HG02798 (cell line): ENCODE measurements around the gene TPMT.
"Not testable (repeated sequence)": the region's sequence is repeated elsewhere in the genome, so short reads cannot be mapped to it uniquely, and the experiment has no call there.

Experiments
- ATAC-seq: cut with Tn5 transposase; IDR thresholded peaks from one replicate; pipeline ENCODE4 v1.9.1; 2021; ENCODE audit warnings: mild to moderate bottlenecking; ENCODE audit not compliant: unreplicated experiment, poor library complexity

Gene TPMT

DNA sequence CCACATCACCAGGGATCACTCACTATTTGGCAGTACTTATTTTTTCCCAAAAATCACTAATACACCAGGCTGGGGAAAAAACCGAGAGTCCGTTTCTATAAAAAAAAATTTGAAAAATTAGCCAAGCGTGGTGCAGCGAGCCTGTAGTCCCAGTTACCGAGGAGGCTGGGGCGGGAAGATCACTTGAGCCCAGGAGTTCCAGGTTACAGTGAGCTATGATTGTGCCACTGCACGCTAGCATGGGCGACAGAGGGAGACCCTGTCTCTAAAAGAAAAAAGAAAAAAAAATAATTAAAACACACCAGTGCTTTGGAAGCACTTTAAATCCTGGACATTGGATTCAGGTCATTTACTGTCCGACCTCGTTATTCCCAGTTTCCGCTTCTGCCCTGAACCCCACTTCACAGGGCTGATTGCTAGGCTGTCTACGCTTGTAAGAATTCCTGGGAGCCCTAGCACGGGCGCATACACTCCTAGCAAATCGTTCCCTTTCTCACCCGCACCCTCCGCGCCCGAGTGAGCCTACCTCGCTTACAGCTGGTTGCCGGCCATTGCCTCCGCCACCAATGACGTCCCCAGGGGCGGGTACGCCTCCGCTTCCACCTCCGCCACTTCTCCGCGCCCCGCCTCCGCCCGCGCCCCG is at the start of gene TPMT:
TSS of gene TPMT (minus strand) at position 571 of the 643 bp plus-strand sequence. CDS start 5,950 bp downstream, outside the sequence.
- ATAC-seq, result peak; percentile 62

DNA sequence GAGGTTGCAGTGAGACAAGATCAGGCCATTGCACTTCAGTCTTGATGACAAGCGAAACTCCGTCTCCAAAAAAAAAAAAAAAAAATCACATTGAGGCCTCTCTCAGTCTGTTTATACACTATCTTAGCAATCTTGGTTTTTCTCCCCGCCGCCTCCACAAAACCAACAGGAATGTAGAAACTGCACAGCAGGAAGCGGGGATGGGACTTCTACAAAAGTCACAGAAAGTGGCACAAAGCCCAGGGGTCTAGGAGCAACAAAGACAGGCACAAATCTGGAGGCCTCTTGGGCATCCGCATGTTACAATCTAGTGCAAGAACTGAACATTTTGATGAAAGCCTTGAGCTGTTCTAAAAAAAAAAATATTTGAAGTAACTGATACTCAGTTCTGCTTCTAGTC is 48.9 kb upstream of the TPMT start:
- ATAC-seq, result no peak

DNA sequence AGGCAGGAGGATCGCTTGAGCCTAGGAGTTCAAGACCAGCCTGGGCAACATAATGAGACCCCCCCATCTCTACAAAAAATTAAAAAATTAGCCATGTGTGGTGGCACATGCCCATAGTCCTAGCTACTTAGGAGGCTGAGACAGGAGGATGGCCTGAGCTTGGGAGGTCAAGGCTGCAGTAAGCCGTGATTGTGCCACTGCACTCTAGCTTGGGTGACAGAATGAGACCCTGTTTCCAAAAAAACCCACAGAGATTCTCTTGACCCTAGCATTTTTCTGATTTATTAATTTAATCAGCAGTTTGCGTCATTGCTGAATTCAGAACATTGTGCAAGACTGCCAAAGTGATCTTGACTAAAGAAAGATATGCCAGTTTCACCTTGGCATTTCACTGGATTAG is 37.1 kb upstream of the TPMT start:
- no peak for ATAC-seq

DNA sequence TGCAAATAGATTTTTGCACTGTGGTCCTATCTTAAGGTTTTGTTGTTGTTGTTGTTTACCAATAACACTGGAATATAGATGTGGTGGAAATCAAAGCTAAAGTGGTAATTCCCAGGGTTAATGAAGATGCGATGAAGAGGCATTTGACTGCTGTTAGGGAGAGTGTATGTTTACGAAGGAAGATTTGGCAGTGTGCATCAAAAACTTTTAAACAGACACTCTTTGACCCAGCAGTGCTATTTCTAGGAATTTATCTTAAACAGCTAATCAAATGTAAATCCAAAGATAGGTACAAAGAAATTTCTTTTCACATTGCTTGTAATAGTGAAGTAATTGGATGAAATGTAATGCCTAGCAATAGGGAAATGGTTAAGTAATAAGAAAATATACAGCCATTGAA is 34.3 kb upstream of the TPMT start:
- no peak for ATAC-seq

- no peak for ATAC-seq
Observed at GRCh38 chr6:18187701-18188100, 32.8 kb upstream of the TPMT start.

GRCh38 chr6:18186540-18187250 is 31.8 kb upstream of the TPMT start:
- no peak for ATAC-seq

DNA sequence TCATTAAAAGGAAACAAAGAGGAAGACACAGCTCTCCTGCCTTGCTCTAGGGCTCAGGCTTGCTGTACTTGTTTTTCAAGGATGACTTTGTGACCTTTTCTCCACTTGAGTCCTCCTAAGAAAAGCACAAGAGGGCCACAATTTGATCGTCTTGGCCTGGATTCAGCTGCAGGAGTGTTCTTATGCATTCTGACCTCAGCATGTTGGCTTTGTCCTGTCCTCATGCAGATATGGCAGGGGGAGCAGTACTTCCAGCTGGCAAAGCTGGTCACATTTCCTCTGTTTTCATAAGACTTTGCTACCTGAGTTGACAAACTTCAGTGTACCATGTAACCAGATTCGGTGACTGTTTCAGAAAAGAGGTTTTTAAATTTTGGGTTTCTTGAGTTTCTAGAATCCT is 31.2 kb upstream of the TPMT start:
- ATAC-seq, result no peak

GRCh38 chr6:18185624-18186023 is 30.7 kb upstream of the TPMT start:
- ATAC-seq, result no peak

- no peak for ATAC-seq
Observed at GRCh38 chr6:18183766-18184165, 28.9 kb upstream of the TPMT start.

- ATAC-seq, result no peak
Observed at GRCh38 chr6:18182568-18182967, 27.7 kb upstream of the TPMT start.

DNA sequence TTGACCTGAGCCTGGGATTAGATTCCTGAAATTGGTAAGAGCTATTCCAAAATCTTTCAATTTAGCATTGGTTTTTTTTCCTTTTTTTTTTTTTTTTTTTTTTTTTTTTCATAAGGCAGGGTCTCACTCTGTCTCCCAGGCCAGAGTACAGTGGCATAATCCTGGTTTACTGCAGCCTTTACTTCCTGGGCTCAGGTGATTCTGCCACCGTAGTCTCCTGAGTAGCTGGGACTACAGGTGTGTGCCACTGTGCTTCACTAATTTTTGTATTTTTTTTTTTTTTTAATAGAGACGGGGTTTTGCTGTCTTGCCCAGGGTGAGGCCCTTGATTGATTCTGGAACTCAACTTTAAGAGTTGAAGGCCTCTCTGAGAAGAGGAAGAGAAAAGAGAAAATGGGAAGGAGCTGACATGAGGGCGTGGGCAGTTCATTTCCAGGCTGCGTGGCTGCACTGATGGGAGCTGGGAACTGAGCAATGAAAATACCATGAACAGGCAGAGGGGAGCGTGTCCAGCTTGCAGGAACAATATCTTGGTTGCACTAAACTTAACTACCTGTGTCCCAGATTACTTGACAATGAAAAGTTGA is 25.0 kb upstream of the TPMT start:
- no peak for ATAC-seq

- ATAC-seq, result no peak
Observed at GRCh38 chr6:18178960-18179615, 24.2 kb upstream of the TPMT start.

- ATAC-seq, result no peak
Observed at GRCh38 chr6:18177286-18177965, 22.5 kb upstream of the TPMT start.

DNA sequence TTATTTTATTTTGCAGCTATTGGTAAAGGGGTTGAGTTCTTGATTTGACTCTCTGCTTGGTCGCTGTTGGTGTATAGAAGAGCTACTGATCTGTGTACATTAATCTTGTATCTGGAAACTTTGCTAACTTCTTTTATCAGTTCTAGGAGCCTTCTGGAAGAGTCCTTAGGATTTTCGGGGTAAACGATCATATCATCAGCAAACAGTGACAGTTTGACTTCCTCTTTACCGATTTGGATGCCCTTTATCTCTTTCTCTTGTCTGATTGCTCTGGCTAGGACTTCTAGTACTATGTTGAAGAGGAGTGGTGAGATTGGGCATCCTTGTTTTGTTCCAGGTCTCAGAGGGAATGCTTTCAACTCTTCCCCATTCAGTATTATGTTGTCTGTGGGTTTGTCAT is 21.3 kb upstream of the TPMT start:
- ATAC-seq, result not testable (repeated sequence)

GRCh38 chr6:18171871-18172270 is 17.0 kb upstream of the TPMT start:
- ATAC-seq, result no peak

DNA sequence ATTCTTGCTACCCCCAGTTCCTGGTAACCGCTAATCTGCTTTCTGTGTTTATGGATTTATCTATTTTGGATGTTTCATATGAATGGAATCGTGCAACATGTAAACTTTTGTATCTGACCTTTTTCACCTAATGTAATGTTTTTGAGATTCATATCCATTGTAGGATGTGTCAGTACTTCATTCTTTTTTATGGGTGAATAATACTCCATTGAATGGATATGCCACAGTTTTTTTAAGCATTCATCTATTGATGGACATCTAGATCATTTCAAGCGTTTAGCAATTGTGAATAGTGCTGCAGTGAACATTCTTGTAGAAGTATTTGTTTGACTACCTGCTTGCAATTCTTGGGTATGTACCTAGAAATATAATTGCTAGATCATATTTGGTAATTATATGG is 13.4 kb upstream of the TPMT start:
- ATAC-seq, result no peak

DNA sequence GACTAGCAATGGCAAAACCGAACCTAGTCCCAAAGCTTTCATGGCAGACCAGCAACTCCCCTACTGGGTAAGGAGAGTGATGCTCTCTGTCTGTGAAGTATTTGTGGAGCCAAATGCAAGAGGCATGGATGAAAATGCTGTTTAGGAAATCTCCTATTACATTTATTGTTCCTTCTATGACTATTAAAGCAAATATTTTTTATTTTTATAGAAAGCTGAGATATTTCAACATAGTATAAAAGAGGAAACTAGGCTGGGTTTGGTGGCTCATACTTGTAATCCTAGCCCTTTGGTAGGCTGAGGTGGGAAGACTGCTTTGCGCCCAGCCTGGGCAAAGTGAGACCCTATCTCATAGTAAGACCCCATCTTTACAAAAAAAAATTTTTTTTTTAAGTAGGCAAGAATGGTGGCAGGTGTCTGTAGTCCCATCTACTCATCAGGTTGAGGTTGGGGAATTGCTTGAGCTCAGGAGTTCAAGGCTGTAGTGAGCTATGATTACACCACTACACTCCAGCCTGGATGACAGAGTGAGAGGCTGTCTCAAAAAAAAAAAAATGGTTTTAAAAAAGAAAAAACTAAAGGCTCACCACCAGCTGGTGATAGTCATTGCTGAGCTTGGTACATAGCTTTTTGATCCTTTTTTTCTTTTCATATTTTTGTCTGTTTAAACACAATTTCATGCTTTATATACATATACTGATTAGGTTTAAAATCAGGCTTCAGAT is 11.6 kb upstream of the TPMT start:
- ATAC-seq, result no peak

DNA sequence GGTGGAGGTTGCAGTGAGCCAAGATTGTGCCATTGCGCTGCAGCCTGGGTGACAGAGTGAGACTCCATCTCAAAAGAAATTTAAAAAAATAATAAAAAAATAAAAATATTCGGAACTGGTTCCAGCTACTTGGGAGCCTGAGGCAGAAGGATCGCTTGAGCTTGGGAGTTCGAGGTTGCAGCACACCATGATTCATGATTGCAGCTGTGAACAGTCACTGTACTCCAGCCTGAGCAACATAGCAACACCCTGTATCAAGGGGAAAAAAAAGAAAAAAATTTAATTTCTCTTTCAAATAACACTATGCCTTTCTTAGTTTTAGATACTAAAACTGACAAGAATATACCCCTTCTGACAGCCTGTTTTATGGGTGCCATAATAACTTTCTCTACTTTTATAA is 10.9 kb upstream of the TPMT start:
- ATAC-seq, result no peak

- no peak for ATAC-seq
Observed at GRCh38 chr6:18162401-18162800, 7.5 kb upstream of the TPMT start.

DNA sequence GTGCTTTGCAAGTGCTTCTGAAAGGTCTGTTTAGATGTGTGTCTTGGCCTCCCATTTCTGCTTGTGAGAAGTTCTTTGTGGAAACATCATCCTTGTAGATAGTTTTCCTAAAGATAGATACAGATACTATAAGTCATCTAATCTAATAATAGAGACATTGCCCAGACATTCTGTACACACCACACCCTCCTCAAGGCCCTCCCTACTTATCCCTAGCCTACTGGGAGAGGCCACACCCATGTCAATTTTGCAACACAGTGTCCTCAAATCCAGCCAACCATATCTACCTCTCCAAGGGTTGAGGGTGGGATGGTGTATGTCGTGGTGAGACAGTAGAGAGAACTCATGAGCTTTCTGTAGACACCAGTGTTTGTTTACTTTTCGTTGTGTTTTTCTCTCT is 6.6 kb upstream of the TPMT start:
- no peak for ATAC-seq
